SH-SY5Y (cell line): Measurements from ENCODE around the gene ACOXL.

Experiments
- GATA2 ChIP-seq: IDR thresholded peaks from 2 replicates; pipeline ENCODE4 v1.6.1; 2011; ENCODE audit warnings: mild to moderate bottlenecking, low read depth, low read length
- GATA3 ChIP-seq: IDR thresholded peaks from 2 replicates; pipeline ENCODE4 v1.6.1; 2011; ENCODE audit warnings: low read depth, mild to moderate bottlenecking, low read length, moderate library complexity

DNA sequence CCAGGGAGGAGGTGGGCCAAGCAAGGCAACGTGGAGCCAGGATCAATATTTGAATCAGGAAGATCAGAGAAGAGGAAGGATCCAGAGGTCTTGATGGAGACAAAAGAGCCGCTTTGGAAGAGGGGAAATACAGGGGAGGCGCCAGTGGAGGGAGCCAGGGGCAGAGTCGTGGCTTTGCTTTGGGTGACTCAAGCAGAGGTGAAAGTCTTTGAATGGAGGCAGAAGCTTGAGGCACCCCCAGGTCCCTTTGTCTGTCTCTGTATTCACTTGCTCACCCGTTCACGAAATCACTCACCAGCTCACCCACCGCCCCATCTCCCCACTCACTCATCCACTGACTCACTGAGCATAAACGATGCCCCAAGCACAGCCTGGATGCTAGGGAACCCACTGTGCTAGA lies 134.1 kb downstream of the ACOXL start:
- TF ChIP-seq GATA2, result no peak
- no peak for TF ChIP-seq GATA3
